ENCODE data around the gene DPH5. TPM values are rescaled to one million over a fixed set of nuclear protein-coding genes. Genes with fewer than 3 reads are reported as not detected.

Gene DPH5
- total RNA-seq, 4 donors from 2014 or later = 14.8 to 26.8 (median 20.5) TPM

- Histone ChIP-seq H3K27ac (no peak overlapping the region), H3K4me3 (no peak overlapping the region), H3K36me3 (peaks cover 0 to 16% of the 10 kb centered on the region in 2 donors), H3K4me1 (peaks cover 0 to 16% (median 2%) of the 10 kb centered on the region in 3 donors), H3K9me3 (no peaks in the 10 kb centered on the region), H3K27me3 (no peaks in the 10 kb centered on the region)
- no peak for TF ChIP-seq EP300 (IDR thresholded peaks at IDR 0.05)
- TF ChIP-seq CTCF (IDR thresholded peaks at IDR 0.05) = no peak
- no peak for TF ChIP-seq POLR2A (IDR thresholded peaks at IDR 0.05)
- no peak for TF ChIP-seq POLR2AphosphoS5 (IDR thresholded peaks at IDR 0.05)
- ATAC-seq = no peak
- 74 to 81% methylated on average over 3 of the region's 3 CpGs for WGBS, 2 donors (ENCODE audit: low coverage in 1 of 2)
Observed at GRCh38 chr1:101008229-101008834, 17.3 kb downstream of the DPH5 start.

GRCh38 chr1:101006553-101006952 is 19.0 kb downstream of the DPH5 start:
- H3K36me3 ChIP-seq = peaks cover 0 to 3% of the 10 kb centered on the region in 2 donors
- H3K9me3 ChIP-seq = no peaks in the 10 kb centered on the region
- no peak for TF ChIP-seq POLR2AphosphoS5 (IDR thresholded peaks at IDR 0.05)
- no peak overlapping the region for H3K4me3 ChIP-seq
- WGBS, 2 donors (ENCODE audit: low coverage in 1 of 2) = 38 to 75% methylated on average over 2 of the region's 2 CpGs
- no peak overlapping the region for H3K27ac ChIP-seq
- ATAC-seq = no peak
- H3K27me3 ChIP-seq = no peaks in the 10 kb centered on the region
- peaks cover 0 to 26% (median 7%) of the 10 kb centered on the region in 3 donors for H3K4me1 ChIP-seq

GRCh38 chr1:101005871-101006270 is 19.7 kb downstream of the DPH5 start:
- H3K36me3 ChIP-seq = peaks cover 0 to 7% of the 10 kb centered on the region in 2 donors
- H3K9me3 ChIP-seq = no peaks in the 10 kb centered on the region
- H3K4me1 ChIP-seq = peaks cover 0 to 26% (median 7%) of the 10 kb centered on the region in 3 donors
- 73 to 82% methylated on average over 2 to 4 of the region's 4 CpGs for WGBS, 2 donors (ENCODE audit: low coverage in 1 of 2)
- no peaks in the 10 kb centered on the region for H3K27me3 ChIP-seq
- TF ChIP-seq POLR2AphosphoS5 (IDR thresholded peaks at IDR 0.05) = no peak
- TF ChIP-seq EP300 (IDR thresholded peaks at IDR 0.05) = no peak
- no peak for TF ChIP-seq CTCF (IDR thresholded peaks at IDR 0.05)
- TF ChIP-seq POLR2A (IDR thresholded peaks at IDR 0.05) = no peak
- ATAC-seq = no peak
- H3K4me3 ChIP-seq = no peak overlapping the region
- no peak overlapping the region for H3K27ac ChIP-seq

- no peak for TF ChIP-seq POLR2AphosphoS5 (IDR thresholded peaks at IDR 0.05)
- TF ChIP-seq POLR2A (IDR thresholded peaks at IDR 0.05) = no peak
- no peak for TF ChIP-seq CTCF (IDR thresholded peaks at IDR 0.05)
- no peak for TF ChIP-seq EP300 (IDR thresholded peaks at IDR 0.05)
- Histone ChIP-seq H3K9me3 (no peaks in the 10 kb centered on the region), H3K36me3 (peaks cover 0 to 13% of the 10 kb centered on the region in 2 donors), H3K4me3 (no peak overlapping the region), H3K27ac (peak overlapping the region in 1 of 4 donors; percentile 39), H3K27me3 (no peaks in the 10 kb centered on the region), H3K4me1 (peaks cover 0 to 26% (median 7%) of the 10 kb centered on the region in 3 donors)
- ATAC-seq = no peak
- WGBS, 2 donors (ENCODE audit: low coverage in 1 of 2) = 79 to 100% methylated on average over 1 of the region's 1 CpG
Observed at GRCh38 chr1:101005183-101005582, 20.4 kb downstream of the DPH5 start.

GRCh38 chr1:101004670-101005069 is 20.9 kb downstream of the DPH5 start:
- Histone ChIP-seq H3K36me3 (peaks cover 0 to 16% of the 10 kb centered on the region in 2 donors), H3K9me3 (no peaks in the 10 kb centered on the region), H3K4me1 (peaks cover 0 to 26% (median 7%) of the 10 kb centered on the region in 3 donors), H3K4me3 (no peak overlapping the region), H3K27ac (peak overlapping the region in 1 of 4 donors; percentile 39), H3K27me3 (no peaks in the 10 kb centered on the region)
- peak; percentile 19 for ATAC-seq
- 49 to 50% methylated on average over 2 to 3 of the region's 3 CpGs for whole genome bisulfite sequencing, 2 donors (ENCODE audit: low coverage in 1 of 2)
- TF ChIP-seq CTCF (IDR thresholded peaks at IDR 0.05) (no peak), EP300 (IDR thresholded peaks at IDR 0.05) (no peak), POLR2AphosphoS5 (IDR thresholded peaks at IDR 0.05) (peak; percentile 67), POLR2A (IDR thresholded peaks at IDR 0.05) (no peak)
